GM23248 (cell line): ENCODE data around the gene GLB1L2. TPM values are rescaled to one million over a fixed set of nuclear protein-coding genes. Genes with fewer than 3 reads are reported as not detected.

ENCODE experiments used
- DNase-seq: peaks from one replicate; pipeline ENCODE4 v3.0.0-alpha.2; 2015
- H2AFZ ChIP-seq: fragments of 200-600 bp; sonication (generic); 2 replicates; pipeline ENCODE4 v1.6.1; 2016; ENCODE audit warnings: antibody characterized with exemption
- H3F3A ChIP-seq: fragments of 200-600 bp; sonication (generic); 2 replicates; pipeline ENCODE4 v1.6.1; 2016; ENCODE audit warnings: mild to moderate bottlenecking, antibody characterized with exemption, mixed run types; ENCODE audit not compliant: insufficient read depth
- H3K27ac ChIP-seq: fragments of 200-600 bp; sonication (generic); 2 replicates; pipeline ENCODE4 v1.5.1; 2016; ENCODE audit warnings: mild to moderate bottlenecking
- H3K27me3 ChIP-seq: fragments of 200-600 bp; sonication (generic); replicated peaks from 2 replicates; pipeline ENCODE4 v1.6.1; 2016; ENCODE audit warnings: mild to moderate bottlenecking; ENCODE audit not compliant: insufficient read depth
- H3K36me3 ChIP-seq: fragments of 200-600 bp; sonication (generic); 2 replicates; pipeline ENCODE4 v1.6.1; 2016; ENCODE audit warnings: low read depth, mild to moderate bottlenecking
- H3K4me1 ChIP-seq: fragments of 200-600 bp; sonication (generic); 2 replicates; pipeline ENCODE4 v1.6.1; 2016; ENCODE audit warnings: mild to moderate bottlenecking; ENCODE audit not compliant: insufficient read depth
- H3K4me2 ChIP-seq: fragments of 200-600 bp; sonication (generic); one replicate; pipeline ENCODE4 v1.6.1; 2016; ENCODE audit warnings: mild to moderate bottlenecking; ENCODE audit not compliant: unreplicated experiment
- H3K4me3 ChIP-seq: fragments of 200-600 bp; sonication (generic); 2 replicates; pipeline ENCODE4 v1.5.1; 2016; ENCODE audit warnings: mild to moderate bottlenecking
- H3K79me2 ChIP-seq: fragments of 200-600 bp; sonication (generic); 2 replicates; pipeline ENCODE4 v1.6.1; 2016; ENCODE audit warnings: mild to moderate bottlenecking; ENCODE audit not compliant: insufficient read depth
- H3K9ac ChIP-seq: fragments of 200-600 bp; sonication (generic); 2 replicates; pipeline ENCODE4 v1.6.1; 2016; ENCODE audit warnings: mild to moderate bottlenecking
- H3K9me2 ChIP-seq: fragments of 200-600 bp; sonication (generic); 2 replicates; pipeline ENCODE4 v1.6.1; 2016; ENCODE audit warnings: mixed run types, mild to moderate bottlenecking, moderate library complexity; ENCODE audit not compliant: insufficient read depth
- H3K9me3 ChIP-seq: fragments of 200-600 bp; sonication (generic); one replicate; pipeline ENCODE4 v1.6.1; 2017; ENCODE audit warnings: low read depth
- H4K20me1 ChIP-seq: fragments of 200-600 bp; sonication (generic); 2 replicates; pipeline ENCODE4 v1.6.0; 2016; ENCODE audit not compliant: insufficient read depth
- EZH2 ChIP-seq: fragments of 200-600 bp; sonication (generic); IDR thresholded peaks from 2 replicates; pipeline ENCODE4 v1.6.1; 2018; ENCODE audit warnings: antibody characterized with exemption, mild to moderate bottlenecking; ENCODE audit not compliant: insufficient read depth, poor library complexity, severe bottlenecking
- EZH2phosphoT487 ChIP-seq: fragments of 200-600 bp; sonication (generic); IDR thresholded peaks from 2 replicates; pipeline ENCODE4 v1.6.1; 2018; ENCODE audit warnings: antibody characterized with exemption, moderate library complexity, mild to moderate bottlenecking, low read depth; ENCODE audit not compliant: insufficient read depth
- WGBS, 2 experiments: methylation state at CpG; one replicate each; pipeline ENCODE4 v1.1.6; 2015 to 2017; ENCODE audit warnings: low lambda C conversion rate in 2 of 2, low coverage in 1 of 2; ENCODE audit errors: missing lambda C conversion rate in 2 of 2; 5-methylcytosine and 5-hydroxymethylcytosine counted together
- in situ Hi-C: fragments of 300-500 bp; cut with MboI; formaldehyde crosslinking; loops from 2 replicates; pipeline ENCODE4 v1.15.0; 2020
- polyA plus RNA-seq: library from polyadenylated mRNA; unstranded; fragments of >200 nt; fragmentation: Nextera tagmentation; extraction: Ambion mirVana; gene quantifications from 2 replicates; pipeline ENCODE4 v1.2.1, GENCODE V29; 2016
- total RNA-seq: library from RNA; depleted of rRNA; stranded (reverse); fragments of >200 nt; shearing (Covaris generic); gene quantifications from 2 replicates; pipeline ENCODE4 v1.2.3, GENCODE V29; 2014

Gene GLB1L2
- total and polyA plus RNA-seq, 2 experiments from 2014 or later = 0.11 TPM; not detected in 1

DNA sequence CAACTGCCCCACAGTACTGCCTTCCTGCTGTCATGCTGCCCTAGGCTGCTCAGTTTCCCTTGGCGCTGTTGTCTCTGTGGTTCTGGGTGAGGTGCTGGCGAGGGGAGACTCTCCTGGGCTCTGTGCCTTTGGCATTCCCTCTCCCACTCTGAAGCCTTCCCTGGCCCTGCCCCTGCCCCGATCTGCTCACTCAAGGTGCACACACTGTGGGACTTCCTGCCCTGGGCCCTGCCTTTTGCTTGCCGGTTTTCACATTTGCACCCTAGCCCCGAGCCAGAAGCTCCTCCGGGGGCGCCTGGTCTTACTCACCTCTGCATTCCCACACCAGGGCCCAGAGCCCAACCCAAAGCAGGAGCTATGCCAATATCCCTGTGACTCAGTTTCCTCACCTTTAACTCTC lies 68.2 kb downstream of the GLB1L2 start:
- Histone ChIP-seq H3K9me3 (no peaks in the 10 kb centered on the region), H2AFZ (no peak overlapping the region), H3K79me2 (no peaks in the 10 kb centered on the region), H3K27ac (no peak overlapping the region), H3K4me1 (no peaks in the 10 kb centered on the region), H3K4me3 (no peak overlapping the region), H3K9ac (no peak overlapping the region), H3K36me3 (no peaks in the 10 kb centered on the region), H3K9me2 (no peaks in the 10 kb centered on the region), H3K4me2 (no peak overlapping the region), H3K27me3 (no peaks in the 10 kb centered on the region), H4K20me1 (no peaks in the 10 kb centered on the region), H3F3A (no peaks in the 10 kb centered on the region)
- TF ChIP-seq EZH2phosphoT487 (no peak), EZH2 (no peak)
- no peak for DNase-seq
- in situ Hi-C loops = no loop called here
- WGBS, 2 experiments = 54 to 68% methylated on average over 5 to 7 of the region's 7 CpGs

DNA sequence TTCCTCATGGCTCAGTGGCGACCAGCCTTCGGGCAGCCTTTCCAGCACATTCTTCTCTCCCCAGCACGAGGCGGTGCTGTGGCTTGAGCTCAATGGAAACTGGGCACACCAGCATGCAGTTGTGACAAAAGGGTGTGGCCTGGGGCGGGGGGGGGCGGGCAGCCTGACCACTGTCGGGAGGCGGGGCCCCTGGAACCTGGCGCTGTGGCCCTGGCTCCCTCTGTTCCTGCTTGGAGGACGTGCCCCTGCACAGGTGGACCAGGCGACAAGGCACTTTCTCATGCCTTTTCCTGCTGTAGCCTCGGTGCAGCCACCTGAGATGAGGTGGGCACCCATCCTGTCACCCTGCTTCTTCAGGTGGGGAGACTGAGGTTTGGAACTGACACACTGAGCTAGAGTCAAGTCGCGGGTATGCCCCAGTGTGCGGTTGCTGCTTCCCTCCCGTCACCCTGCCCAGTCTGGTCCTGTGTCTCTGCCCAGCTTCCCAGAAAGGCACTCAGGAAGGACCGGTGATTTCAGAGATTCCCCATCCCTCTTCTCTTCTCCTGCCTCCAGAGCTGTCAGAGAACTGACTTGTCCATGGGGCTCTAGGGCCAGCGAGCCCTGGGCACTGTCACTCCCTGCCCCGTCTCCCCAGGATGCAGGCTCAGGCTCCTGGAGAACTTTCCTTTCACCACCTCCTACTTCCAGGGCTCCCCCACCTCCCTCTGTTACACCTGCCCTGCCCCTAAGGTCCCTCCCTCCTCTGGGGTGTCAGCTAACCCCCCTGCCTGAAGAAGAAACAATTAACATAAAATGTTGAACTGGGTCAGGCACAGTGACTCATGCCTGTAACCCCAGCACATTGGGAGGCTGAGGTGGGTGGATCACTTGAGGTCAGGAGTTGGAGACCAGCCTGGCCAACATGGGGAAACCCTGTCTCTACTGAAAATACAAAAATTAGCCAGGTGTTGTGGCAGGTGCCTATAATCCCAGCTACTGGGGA lies 70.3 kb downstream of the GLB1L2 start:
- H2AFZ ChIP-seq = no peak overlapping the region
- H3K9me2 ChIP-seq = no peaks in the 10 kb centered on the region
- no peaks in the 10 kb centered on the region for H3K4me1 ChIP-seq
- H3K9ac ChIP-seq = no peak overlapping the region
- WGBS, 2 experiments = 54 to 59% methylated on average over 12 to 16 of the region's 19 CpGs
- H3K27ac ChIP-seq = no peak overlapping the region
- in situ Hi-C loops = no loop called here
- H3K9me3 ChIP-seq = no peaks in the 10 kb centered on the region
- no peak for TF ChIP-seq EZH2
- TF ChIP-seq EZH2phosphoT487 = no peak
- H3K27me3 ChIP-seq = no peaks in the 10 kb centered on the region
- no peaks in the 10 kb centered on the region for H4K20me1 ChIP-seq
- H3K36me3 ChIP-seq = no peaks in the 10 kb centered on the region
- no peaks in the 10 kb centered on the region for H3K79me2 ChIP-seq
- H3K4me3 ChIP-seq = no peak overlapping the region
- H3K4me2 ChIP-seq = no peak overlapping the region
- DNase-seq = no peak
- no peaks in the 10 kb centered on the region for H3F3A ChIP-seq

DNA sequence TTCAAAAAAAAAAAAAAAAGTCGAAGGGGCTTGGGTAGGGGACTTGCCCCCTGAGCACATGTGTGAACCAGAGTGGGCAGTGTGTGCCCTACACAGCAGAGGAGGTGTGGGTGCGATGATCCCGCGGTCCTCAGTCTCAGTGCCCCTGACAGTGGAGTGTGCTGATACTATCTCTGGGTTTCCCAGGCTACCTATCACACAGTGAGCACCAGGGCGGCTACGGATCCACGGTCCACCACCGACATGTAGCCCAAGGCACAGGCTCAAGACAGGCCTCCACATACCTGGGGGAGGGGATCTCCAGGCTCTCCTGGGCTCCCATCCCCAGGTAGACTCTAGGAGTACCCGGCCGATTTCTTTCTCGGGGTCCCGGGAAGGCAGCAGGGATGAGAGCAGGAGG lies 71.1 kb downstream of the GLB1L2 start:
- Histone ChIP-seq H4K20me1 (no peaks in the 10 kb centered on the region), H3K27me3 (no peaks in the 10 kb centered on the region), H2AFZ (no peak overlapping the region), H3K9ac (no peak overlapping the region), H3K36me3 (no peaks in the 10 kb centered on the region), H3K27ac (no peak overlapping the region), H3K79me2 (no peaks in the 10 kb centered on the region), H3K4me3 (no peak overlapping the region), H3K9me2 (no peaks in the 10 kb centered on the region), H3K4me1 (no peaks in the 10 kb centered on the region), H3K4me2 (no peak overlapping the region), H3F3A (no peaks in the 10 kb centered on the region), H3K9me3 (no peaks in the 10 kb centered on the region)
- in situ Hi-C loops = no loop called here
- WGBS, 2 experiments = 69 to 74% methylated on average over 12 of the region's 12 CpGs
- no peak for TF ChIP-seq EZH2phosphoT487
- TF ChIP-seq EZH2 = no peak
- DNase-seq = no peak

- Histone ChIP-seq H3F3A (no peaks in the 10 kb centered on the region), H3K9me3 (no peaks in the 10 kb centered on the region), H3K9ac (no peak overlapping the region), H3K4me1 (no peaks in the 10 kb centered on the region), H3K27me3 (0 out of 2 replicates have a peak, but pooled peaks cover 3% of the 10 kb centered on the region), H3K4me3 (no peak overlapping the region), H2AFZ (no peak overlapping the region), H3K9me2 (no peaks in the 10 kb centered on the region), H3K27ac (no peak overlapping the region), H3K4me2 (no peak overlapping the region), H3K79me2 (no peaks in the 10 kb centered on the region), H3K36me3 (no peaks in the 10 kb centered on the region), H4K20me1 (no peaks in the 10 kb centered on the region)
- WGBS, 2 experiments = 72 to 75% methylated on average over 28 to 30 of the region's 30 CpGs
- TF ChIP-seq EZH2phosphoT487 (no peak), EZH2 (no peak)
- DNase-seq = no peak
- in situ Hi-C loops = no loop called here
Measured at GRCh38 chr11:134404575-134405341, 73.0 kb downstream of the GLB1L2 start.
